Osteocyte (in vitro differentiated cells): Measurements from ENCODE around the gene ZNF81. TPM values are rescaled to one million over a fixed set of nuclear protein-coding genes. Genes with fewer than 3 reads are reported as not detected.

Experiments used
- DNase-seq: peaks from one replicate; pipeline ENCODE4 v3.0.0; 2021; ENCODE audit warnings: mixed read lengths; ENCODE audit not compliant: unreplicated experiment; ENCODE audit errors: extremely low spot score
- H3K27ac Mint-ChIP-seq: one replicate; pipeline ENCODE4 v1.8.0; 2021; ENCODE audit warnings: mild to moderate bottlenecking, mixed read lengths; ENCODE audit not compliant: unreplicated experiment
- H3K27me3 Mint-ChIP-seq: one replicate; pipeline ENCODE4 v1.8.0; 2021; ENCODE audit warnings: mixed read lengths; ENCODE audit not compliant: unreplicated experiment
- H3K36me3 Mint-ChIP-seq: one replicate; pipeline ENCODE4 v1.8.0; 2021; ENCODE audit warnings: mixed read lengths; ENCODE audit not compliant: unreplicated experiment
- H3K4me1 Mint-ChIP-seq: one replicate; pipeline ENCODE4 v1.8.0; 2021; ENCODE audit warnings: mixed read lengths; ENCODE audit not compliant: unreplicated experiment
- H3K4me3 Mint-ChIP-seq: one replicate; pipeline ENCODE4 v1.8.0; 2021; ENCODE audit warnings: mild to moderate bottlenecking, moderate library complexity, mixed read lengths; ENCODE audit not compliant: unreplicated experiment
- H3K9me3 Mint-ChIP-seq: one replicate; pipeline ENCODE4 v1.8.0; 2021; ENCODE audit warnings: mixed read lengths; ENCODE audit not compliant: unreplicated experiment
- total RNA-seq: library from RNA; stranded (reverse); gene quantifications from 2 replicates; pipeline ENCODE4 v1.2.1, GENCODE V29; 2021
- TF ChIP-seq, protein P1 (sequence below): fragments of 200-600 bp; sonication (generic); IDR thresholded peaks from 2 replicates; pipeline ENCODE4 v1.5.0; 2021; ENCODE audit warnings: antibody characterized with exemption, mild to moderate bottlenecking, moderate library complexity

The ZNF81 gene
- total RNA-seq, 1 donor from 2014 or later, result 9.6 TPM

DNA sequence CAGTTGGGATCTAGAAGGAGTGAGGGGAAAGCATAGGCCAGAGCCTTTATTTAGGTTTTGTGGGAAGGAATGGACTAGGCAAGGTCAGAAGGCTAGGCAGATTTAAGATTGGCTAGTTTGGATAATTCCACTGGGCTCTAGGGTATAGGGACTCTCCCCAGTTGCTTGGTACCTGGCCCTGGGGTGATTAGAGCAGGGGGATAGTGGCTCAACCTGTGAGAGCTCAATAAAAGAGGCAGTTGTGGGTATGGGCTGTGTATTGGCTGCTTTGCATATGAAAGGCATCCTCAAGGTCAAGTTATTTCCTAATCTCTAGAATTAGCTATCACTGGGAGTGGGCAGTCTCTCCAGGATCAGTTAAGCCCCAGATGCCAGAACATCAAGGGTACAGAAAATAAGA, 61.3 kb downstream of the ZNF81 start:
- Mint-ChIP-seq H3K4me3 (no peak overlapping the region), H3K27ac (no peak overlapping the region), H3K27me3 (no peaks in the 10 kb centered on the region), H3K36me3 (peaks cover 23% of the 10 kb centered on the region), H3K4me1 (no peaks in the 10 kb centered on the region), H3K9me3 (peaks cover 52% of the 10 kb centered on the region)
- TF ChIP-seq, protein P1, sequence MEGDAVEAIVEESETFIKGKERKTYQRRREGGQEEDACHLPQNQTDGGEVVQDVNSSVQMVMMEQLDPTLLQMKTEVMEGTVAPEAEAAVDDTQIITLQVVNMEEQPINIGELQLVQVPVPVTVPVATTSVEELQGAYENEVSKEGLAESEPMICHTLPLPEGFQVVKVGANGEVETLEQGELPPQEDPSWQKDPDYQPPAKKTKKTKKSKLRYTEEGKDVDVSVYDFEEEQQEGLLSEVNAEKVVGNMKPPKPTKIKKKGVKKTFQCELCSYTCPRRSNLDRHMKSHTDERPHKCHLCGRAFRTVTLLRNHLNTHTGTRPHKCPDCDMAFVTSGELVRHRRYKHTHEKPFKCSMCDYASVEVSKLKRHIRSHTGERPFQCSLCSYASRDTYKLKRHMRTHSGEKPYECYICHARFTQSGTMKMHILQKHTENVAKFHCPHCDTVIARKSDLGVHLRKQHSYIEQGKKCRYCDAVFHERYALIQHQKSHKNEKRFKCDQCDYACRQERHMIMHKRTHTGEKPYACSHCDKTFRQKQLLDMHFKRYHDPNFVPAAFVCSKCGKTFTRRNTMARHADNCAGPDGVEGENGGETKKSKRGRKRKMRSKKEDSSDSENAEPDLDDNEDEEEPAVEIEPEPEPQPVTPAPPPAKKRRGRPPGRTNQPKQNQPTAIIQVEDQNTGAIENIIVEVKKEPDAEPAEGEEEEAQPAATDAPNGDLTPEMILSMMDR, result no peak
- no peak for DNase-seq

DNA sequence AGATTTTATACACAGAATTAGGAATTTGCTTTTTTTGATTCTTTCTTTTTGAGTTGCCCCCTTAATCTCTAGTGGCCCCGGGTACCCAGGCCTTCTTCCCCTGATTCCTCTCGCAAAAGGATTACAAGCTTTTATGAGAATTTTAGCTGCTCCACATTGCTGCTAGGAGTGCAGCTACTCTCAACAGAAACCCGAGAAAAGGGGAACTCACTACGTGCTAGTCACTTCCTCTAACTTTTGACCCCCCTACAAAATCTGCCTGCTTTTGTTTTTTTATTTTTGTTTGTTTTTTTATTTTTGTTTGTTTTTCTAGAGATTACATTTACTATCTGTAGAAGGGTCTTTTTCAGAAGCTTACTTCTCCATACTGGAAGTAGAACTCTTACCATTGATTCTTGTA, 64.1 kb downstream of the ZNF81 start:
- Mint-ChIP-seq H3K27me3 (no peaks in the 10 kb centered on the region), H3K4me1 (no peaks in the 10 kb centered on the region), H3K9me3 (peaks cover 43% of the 10 kb centered on the region), H3K27ac (no peak overlapping the region), H3K36me3 (peaks cover 23% of the 10 kb centered on the region), H3K4me3 (no peak overlapping the region)
- no peak for DNase-seq
- TF ChIP-seq, protein P1, result no peak

DNA sequence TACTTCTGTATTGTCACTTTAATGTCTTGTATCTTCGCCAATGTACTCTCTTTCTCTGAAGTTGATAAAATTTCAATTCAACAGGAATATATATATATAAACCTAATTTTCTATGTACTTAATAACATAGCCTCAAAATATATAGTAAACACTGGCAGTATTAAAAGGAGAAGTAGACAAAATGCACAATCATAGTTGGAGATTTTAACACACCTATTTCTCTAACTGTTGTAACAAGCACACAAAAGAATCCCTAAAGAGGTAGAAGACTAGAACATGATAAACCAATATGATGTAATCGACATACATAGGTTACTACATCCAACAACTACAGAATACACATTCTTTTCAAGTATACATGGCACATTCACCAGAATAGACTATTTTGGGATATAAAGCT, 65.5 kb downstream of the ZNF81 start:
- no peaks in the 10 kb centered on the region for H3K27me3 Mint-ChIP-seq
- TF ChIP-seq, protein P1, result no peak
- H3K36me3 Mint-ChIP-seq, result peaks cover 16% of the 10 kb centered on the region
- DNase-seq, result no peak
- H3K9me3 Mint-ChIP-seq, result peaks cover 32% of the 10 kb centered on the region
- no peak overlapping the region for H3K27ac Mint-ChIP-seq
- H3K4me1 Mint-ChIP-seq, result no peaks in the 10 kb centered on the region
- no peak overlapping the region for H3K4me3 Mint-ChIP-seq

DNA sequence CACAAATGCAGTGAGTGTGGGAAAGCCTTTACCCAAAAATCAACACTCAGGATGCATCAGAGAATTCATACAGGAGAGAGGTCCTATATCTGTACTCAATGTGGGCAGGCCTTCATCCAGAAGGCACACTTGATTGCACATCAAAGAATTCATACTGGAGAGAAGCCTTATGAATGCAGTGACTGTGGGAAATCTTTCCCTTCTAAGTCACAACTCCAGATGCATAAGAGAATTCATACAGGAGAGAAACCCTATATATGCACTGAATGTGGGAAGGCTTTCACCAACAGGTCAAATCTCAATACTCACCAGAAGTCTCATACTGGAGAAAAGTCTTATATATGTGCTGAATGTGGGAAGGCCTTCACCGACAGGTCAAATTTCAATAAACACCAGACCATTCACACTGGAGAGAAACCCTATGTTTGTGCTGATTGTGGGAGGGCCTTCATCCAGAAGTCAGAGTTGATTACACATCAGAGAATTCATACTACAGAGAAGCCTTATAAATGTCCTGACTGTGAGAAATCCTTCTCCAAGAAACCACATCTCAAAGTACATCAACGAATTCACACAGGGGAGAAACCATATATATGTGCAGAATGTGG, 79.3 kb downstream of the ZNF81 start:
- Mint-ChIP-seq H3K36me3 (peaks cover 34% of the 10 kb centered on the region), H3K4me3 (no peak overlapping the region), H3K27me3 (no peaks in the 10 kb centered on the region), H3K27ac (no peak overlapping the region), H3K4me1 (no peaks in the 10 kb centered on the region), H3K9me3 (peaks cover 65% of the 10 kb centered on the region)
- TF ChIP-seq, protein P1, result no peak
- DNase-seq, result no peak

DNA sequence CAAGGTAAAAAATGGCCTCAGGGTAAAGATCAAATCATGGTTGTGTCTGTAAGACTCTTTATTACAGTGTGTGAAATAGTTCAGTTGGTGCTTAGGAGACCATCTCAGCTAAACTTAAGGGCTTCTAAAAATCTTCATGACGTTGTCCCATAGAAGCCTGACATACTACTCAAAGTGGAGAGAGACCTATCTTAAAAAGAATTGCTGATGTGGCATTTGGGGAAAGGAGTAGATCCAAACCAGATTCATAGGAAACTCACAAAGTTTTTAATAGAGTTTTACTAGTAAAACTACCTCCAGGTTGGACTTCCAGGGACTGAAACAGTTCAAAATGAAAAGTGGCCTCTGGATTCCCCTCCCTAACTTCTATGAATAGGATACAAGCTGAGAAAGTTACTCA, 81.6 kb downstream of the ZNF81 start:
- DNase-seq, result no peak
- Mint-ChIP-seq H3K36me3 (peaks cover 28% of the 10 kb centered on the region), H3K4me1 (no peaks in the 10 kb centered on the region), H3K9me3 (peaks cover 67% of the 10 kb centered on the region), H3K27me3 (no peaks in the 10 kb centered on the region), H3K4me3 (no peak overlapping the region), H3K27ac (no peak overlapping the region)
- TF ChIP-seq, protein P1, result no peak
